ENCODE measurements around the gene C10orf143. TPM values are rescaled to one million over a fixed set of nuclear protein-coding genes. Genes with fewer than 3 reads are reported as not detected.
"Not testable (repeated sequence)": the region's sequence is repeated elsewhere in the genome, so short reads cannot be mapped to it uniquely, and the experiment has no call there.

The C10orf143 gene
- total RNA-seq, 1 experiment from 2014 or later: 0.42 TPM

DNA sequence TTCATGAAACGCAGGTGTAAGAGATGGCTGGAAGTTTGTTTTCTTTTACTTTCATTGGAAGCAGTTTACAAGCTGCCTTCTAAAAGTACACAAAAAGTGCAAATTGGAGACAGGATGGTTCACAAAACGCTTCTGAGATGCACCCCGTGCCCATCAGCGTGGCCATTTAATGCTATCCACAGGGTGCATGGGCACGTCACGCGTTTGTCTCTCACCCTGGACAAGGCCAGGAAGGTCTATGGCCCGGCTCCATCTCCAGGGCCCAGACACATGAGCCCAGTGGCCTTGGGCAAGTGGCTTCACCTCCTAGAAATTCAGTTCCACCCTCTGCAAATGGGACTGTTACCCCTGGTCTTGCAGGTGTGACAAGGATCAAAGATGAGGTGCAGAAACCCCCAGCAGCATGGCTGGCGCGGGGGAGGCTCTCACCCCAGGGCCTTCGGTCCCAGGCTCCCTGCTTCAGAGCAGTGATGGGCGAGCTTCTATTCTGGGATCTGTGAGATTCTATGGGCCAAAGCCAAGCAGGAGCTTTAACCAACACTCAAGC lies 85.8 kb downstream of the C10orf143 start:
- no peaks in the 10 kb centered on the region for H3K27me3 ChIP-seq (ENCODE audit: control insufficient read depth, insufficient read depth, low read length)
- no peak for DNase-seq
- no peak overlapping the region for H3K4me3 ChIP-seq (ENCODE audit: insufficient read depth, low read depth, low read length)
- no peaks in the 10 kb centered on the region for H3K36me3 ChIP-seq (replicated peaks; ENCODE audit: control insufficient read depth, insufficient read depth, low read length)

GRCh38 chr10:130024326-130024725 lies 86.3 kb downstream of the C10orf143 start:
- not testable (repeated sequence) for H3K4me3 ChIP-seq (ENCODE audit: insufficient read depth, low read depth, low read length); H3K27me3 ChIP-seq (ENCODE audit: control insufficient read depth, insufficient read depth, low read length); DNase-seq; H3K36me3 ChIP-seq (replicated peaks; ENCODE audit: control insufficient read depth, insufficient read depth, low read length)

- H3K4me3 ChIP-seq (ENCODE audit: insufficient read depth, low read depth, low read length): no peak overlapping the region
- no peaks in the 10 kb centered on the region for H3K36me3 ChIP-seq (replicated peaks; ENCODE audit: control insufficient read depth, insufficient read depth, low read length)
- H3K27me3 ChIP-seq (ENCODE audit: control insufficient read depth, insufficient read depth, low read length): no peaks in the 10 kb centered on the region
- peak; percentile 47 for DNase-seq
These were observed 87.0 kb downstream of the C10orf143 start for GRCh38 chr10:130023454-130024230.

GRCh38 chr10:130022511-130023299 lies 87.9 kb downstream of the C10orf143 start:
- no peaks in the 10 kb centered on the region for H3K27me3 ChIP-seq (ENCODE audit: control insufficient read depth, insufficient read depth, low read length)
- peak; percentile 47 for DNase-seq

GRCh38 chr10:130022086-130022485 lies 88.5 kb downstream of the C10orf143 start:
- H3K27me3 ChIP-seq (ENCODE audit: control insufficient read depth, insufficient read depth, low read length): no peaks in the 10 kb centered on the region
- DNase-seq: no peak
- H3K36me3 ChIP-seq (replicated peaks; ENCODE audit: control insufficient read depth, insufficient read depth, low read length): no peaks in the 10 kb centered on the region
- H3K4me3 ChIP-seq (ENCODE audit: insufficient read depth, low read depth, low read length): no peak overlapping the region

More at GRCh38 chr10:130022511-130023299, 87.9 kb downstream of the C10orf143 start:
- Histone ChIP-seq H3K4me3 (ENCODE audit: insufficient read depth, low read depth, low read length) (no peak overlapping the region), H3K36me3 (replicated peaks; ENCODE audit: control insufficient read depth, insufficient read depth, low read length) (no peaks in the 10 kb centered on the region)

- no peak for DNase-seq
- no peaks in the 10 kb centered on the region for H3K27me3 ChIP-seq (ENCODE audit: control insufficient read depth, insufficient read depth, low read length)
- no peaks in the 10 kb centered on the region for H3K36me3 ChIP-seq (replicated peaks; ENCODE audit: control insufficient read depth, insufficient read depth, low read length)
- H3K4me3 ChIP-seq (ENCODE audit: insufficient read depth, low read depth, low read length): no peak overlapping the region
These were observed 89.2 kb downstream of the C10orf143 start for GRCh38 chr10:130021383-130021950.

GRCh38 chr10:130020651-130021382 lies 89.8 kb downstream of the C10orf143 start:
- Histone ChIP-seq H3K4me3 (ENCODE audit: insufficient read depth, low read depth, low read length) (no peak overlapping the region), H3K36me3 (replicated peaks; ENCODE audit: control insufficient read depth, insufficient read depth, low read length) (no peaks in the 10 kb centered on the region), H3K27me3 (ENCODE audit: control insufficient read depth, insufficient read depth, low read length) (no peaks in the 10 kb centered on the region)
- DNase-seq: no peak

- Histone ChIP-seq H3K4me3 (ENCODE audit: insufficient read depth, low read depth, low read length) (no peak overlapping the region), H3K36me3 (replicated peaks; ENCODE audit: control insufficient read depth, insufficient read depth, low read length) (no peaks in the 10 kb centered on the region), H3K27me3 (ENCODE audit: control insufficient read depth, insufficient read depth, low read length) (no peaks in the 10 kb centered on the region)
- DNase-seq: no peak
These were observed 91.9 kb downstream of the C10orf143 start for GRCh38 chr10:130018730-130019185.

DNA sequence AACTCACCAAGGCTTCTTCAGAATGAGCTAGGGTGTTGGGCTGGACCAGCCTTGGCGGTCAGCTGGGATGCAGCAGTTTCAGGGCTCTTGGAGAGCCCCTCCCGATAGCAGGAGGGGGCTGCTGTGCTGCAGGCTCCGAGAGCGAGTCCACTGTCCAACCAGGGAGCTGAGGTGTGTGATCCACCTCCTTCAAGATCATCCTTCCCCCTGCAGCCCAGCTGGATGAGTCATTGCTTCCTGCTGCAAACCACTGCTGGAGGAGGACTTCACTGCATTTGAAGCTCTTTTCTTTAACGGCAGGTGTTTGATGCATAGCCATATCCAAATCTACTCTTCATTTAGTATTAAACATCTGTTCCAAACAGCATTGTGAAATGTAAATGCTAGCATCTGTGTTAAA lies 92.4 kb downstream of the C10orf143 start:
- Histone ChIP-seq H3K27me3 (ENCODE audit: control insufficient read depth, insufficient read depth, low read length) (no peaks in the 10 kb centered on the region), H3K4me3 (ENCODE audit: insufficient read depth, low read depth, low read length) (no peak overlapping the region), H3K36me3 (replicated peaks; ENCODE audit: control insufficient read depth, insufficient read depth, low read length) (no peaks in the 10 kb centered on the region)
- DNase-seq: peak; percentile 76

DNA sequence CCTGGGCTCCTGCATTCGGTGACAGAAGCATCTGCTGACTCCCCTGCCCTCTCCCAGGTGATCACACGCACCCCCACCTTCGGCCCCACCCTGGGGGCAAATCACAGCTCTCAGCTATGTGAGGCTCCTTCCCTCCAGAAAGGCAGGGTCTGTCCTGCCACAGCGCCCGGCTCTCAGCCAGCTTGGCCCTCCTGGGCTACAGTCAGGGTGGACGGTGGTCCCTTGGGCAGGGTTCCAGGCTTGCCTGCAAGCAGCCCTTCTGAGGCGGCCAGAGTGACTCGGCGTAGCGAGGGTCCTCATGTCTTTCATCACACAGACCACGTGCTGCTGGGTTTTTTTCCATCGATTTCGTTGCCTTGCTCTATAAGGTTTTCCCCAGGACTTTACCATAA lies 93.0 kb downstream of the C10orf143 start:
- DNase-seq: peak; percentile 39
- no peak overlapping the region for H3K4me3 ChIP-seq (ENCODE audit: insufficient read depth, low read depth, low read length)
- no peaks in the 10 kb centered on the region for H3K36me3 ChIP-seq (replicated peaks; ENCODE audit: control insufficient read depth, insufficient read depth, low read length)
- no peaks in the 10 kb centered on the region for H3K27me3 ChIP-seq (ENCODE audit: control insufficient read depth, insufficient read depth, low read length)

- no peaks in the 10 kb centered on the region for H3K27me3 ChIP-seq (ENCODE audit: control insufficient read depth, insufficient read depth, low read length)
- H3K36me3 ChIP-seq (replicated peaks; ENCODE audit: control insufficient read depth, insufficient read depth, low read length): no peaks in the 10 kb centered on the region
- H3K4me3 ChIP-seq (ENCODE audit: insufficient read depth, low read depth, low read length): no peak overlapping the region
- DNase-seq: no peak
These were observed 93.5 kb downstream of the C10orf143 start for GRCh38 chr10:130016993-130017630.

GRCh38 chr10:130016095-130016494 lies 94.5 kb downstream of the C10orf143 start:
- Histone ChIP-seq H3K27me3 (ENCODE audit: control insufficient read depth, insufficient read depth, low read length) (no peaks in the 10 kb centered on the region), H3K4me3 (ENCODE audit: insufficient read depth, low read depth, low read length) (no peak overlapping the region), H3K36me3 (replicated peaks; ENCODE audit: control insufficient read depth, insufficient read depth, low read length) (no peaks in the 10 kb centered on the region)
- DNase-seq: no peak

DNA sequence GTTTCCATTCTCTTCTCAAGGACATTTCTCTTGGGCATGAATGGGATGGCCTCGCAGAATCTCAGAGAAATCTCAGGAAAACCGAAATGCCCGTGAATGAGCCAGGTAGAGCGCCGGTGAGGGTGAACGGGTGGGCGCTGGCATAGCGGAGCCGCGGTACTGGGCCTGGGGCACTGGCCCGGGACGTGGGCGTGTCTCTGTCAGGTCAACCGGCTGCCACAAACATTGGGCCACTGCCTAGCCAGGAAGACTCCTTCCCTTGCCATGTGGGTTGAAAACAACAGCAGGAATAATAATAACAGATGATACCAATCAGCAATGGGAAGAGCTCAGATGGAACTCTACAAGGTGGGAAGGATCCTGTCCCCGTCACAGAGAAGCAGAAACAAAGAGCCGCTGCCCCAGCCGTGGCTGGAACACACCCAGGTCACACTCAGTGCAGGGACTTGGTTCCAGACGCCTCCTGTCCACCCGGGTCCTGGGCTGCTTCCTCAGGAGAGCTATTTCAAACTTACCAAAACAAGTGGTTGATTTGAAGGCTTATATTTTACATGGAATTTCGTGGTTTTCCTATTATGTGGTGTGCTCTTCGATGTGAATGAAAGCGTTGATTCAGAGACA lies 95.4 kb downstream of the C10orf143 start:
- DNase-seq: peak; percentile 52

More for the DNA sequence above, 95.4 kb downstream of the C10orf143 start:
- no peaks in the 10 kb centered on the region for H3K36me3 ChIP-seq (replicated peaks; ENCODE audit: control insufficient read depth, insufficient read depth, low read length)
- H3K4me3 ChIP-seq (ENCODE audit: insufficient read depth, low read depth, low read length): no peak overlapping the region
- H3K27me3 ChIP-seq (ENCODE audit: control insufficient read depth, insufficient read depth, low read length): no peaks in the 10 kb centered on the region

All from H7 (cell line).